Right lung (tissue), 5 donors: Measurements from ENCODE around the gene RNF227. TPM values are rescaled to one million over a fixed set of nuclear protein-coding genes. Genes with fewer than 3 reads are reported as not detected.

Source experiments
- DNase-seq, 2 donors: peaks; one replicate each; pipeline ENCODE4 v3.0.0-alpha.2; 2013
- polyA plus RNA-seq, 5 donors: library from polyadenylated mRNA; unstranded; fragments of 120-200 nt; gene quantifications; one replicate each; pipeline versions ENCODE4 v1.2.1 to v1.2.3, GENCODE V29; 2013; ENCODE audit warnings: inconsistent platforms in 1 of 5, low replicate concordance in 1 of 5; ENCODE audit not compliant: insufficient read length in 5 of 5, insufficient read depth in 1 of 5

The RNF227 gene
- polyA plus RNA-seq, 5 donors, result 2.2 to 3.4 (median 3.0) TPM

DNA sequence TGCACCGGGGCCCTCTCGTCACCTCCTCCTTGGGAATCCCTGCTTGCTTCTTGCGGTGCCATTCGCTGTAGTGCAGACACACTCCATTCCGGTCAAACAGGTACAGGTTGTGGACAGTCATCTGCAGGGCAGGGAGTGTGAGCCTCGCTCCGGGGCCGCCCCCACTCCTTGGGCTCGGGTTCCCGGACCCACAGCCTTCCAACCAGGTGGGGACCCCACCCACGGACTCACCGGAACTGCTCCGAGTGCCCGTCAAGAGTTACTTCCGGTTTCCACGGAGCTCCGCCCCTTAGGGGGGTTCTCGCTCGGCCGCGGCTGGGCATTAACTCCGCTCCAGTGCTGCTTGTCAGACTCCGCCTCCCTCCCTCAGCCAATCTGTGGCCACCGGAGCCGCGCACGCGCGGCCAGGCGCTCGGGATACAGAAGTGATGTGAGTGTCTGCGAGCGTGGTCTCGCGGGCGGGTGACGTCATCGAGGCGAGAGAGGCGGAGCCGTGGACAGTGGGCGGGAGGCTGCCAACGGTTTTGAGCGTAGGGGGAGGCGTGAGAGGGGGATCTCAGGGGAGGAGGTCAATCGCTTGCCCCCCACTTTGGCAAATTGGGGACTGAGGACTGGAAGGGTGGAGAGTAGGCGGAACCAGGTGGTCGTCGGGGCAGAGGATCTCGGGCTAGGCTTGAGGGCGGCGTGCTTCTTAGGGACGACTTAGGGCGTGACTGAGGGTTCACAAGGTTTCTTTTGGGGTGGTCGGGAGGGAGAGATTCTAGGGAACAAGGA, 15.8 kb upstream of the RNF227 start, which contains the start of the genes CNTROB and TRAPPC1:
Gene CNTROB, plus strand, starts transcription at position 498 of the 774 bp plus-strand sequence. CDS start 874 bp downstream, outside the sequence.
Gene TRAPPC1, minus strand, starts transcription at position 238 of the 774 bp plus-strand sequence. Its CDS starts 117 bp downstream, at position 121.
- peak; percentile 100 for DNase-seq

DNA sequence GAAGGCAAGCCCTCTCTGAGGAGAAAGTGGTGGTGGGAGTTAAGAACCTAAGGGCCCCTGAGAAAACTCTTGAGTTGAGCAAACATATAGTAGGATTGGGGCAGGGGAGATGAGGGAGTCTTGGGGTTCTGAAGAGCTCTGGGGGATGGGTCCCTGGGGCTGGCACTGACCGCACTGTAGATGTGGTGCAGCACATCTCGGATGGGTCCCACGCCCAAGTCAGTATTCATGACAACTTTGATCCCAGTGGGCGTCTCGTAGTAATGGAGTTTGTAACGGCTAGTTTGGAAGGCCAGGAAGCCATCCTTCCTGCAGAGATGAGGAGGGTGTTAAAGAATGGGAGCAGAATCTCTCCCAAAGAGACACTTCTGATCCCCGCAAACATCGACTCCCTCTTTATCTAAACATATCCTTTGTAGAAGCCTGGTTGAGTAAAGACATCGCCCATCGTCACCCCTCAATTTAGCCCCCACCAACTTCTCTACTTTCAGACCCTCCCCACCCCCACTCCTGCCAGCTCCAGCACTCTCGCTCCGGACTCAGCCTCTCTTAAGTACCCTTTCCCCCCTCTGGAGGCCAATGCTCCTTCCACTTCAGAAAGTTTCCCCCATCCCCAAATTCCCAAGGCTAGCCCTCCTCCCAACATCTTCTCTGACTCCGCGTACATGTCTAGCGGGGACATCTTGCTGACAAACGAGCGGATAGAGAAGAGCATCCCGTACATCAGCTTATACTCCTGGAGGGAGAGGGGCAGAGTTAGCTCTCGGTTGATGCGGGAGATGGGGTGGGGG, 14.9 kb upstream of the RNF227 start:
- no peak for DNase-seq

GRCh38 chr17:7929158-7930023, 13.3 kb upstream of the RNF227 start, which contains the start of gene KCNAB3:
Gene KCNAB3 (minus strand): TSS chr17:7929856. CDS start chr17:7929435, 421 bp downstream.
- peak; percentile 52 to 62 for DNase-seq

DNA sequence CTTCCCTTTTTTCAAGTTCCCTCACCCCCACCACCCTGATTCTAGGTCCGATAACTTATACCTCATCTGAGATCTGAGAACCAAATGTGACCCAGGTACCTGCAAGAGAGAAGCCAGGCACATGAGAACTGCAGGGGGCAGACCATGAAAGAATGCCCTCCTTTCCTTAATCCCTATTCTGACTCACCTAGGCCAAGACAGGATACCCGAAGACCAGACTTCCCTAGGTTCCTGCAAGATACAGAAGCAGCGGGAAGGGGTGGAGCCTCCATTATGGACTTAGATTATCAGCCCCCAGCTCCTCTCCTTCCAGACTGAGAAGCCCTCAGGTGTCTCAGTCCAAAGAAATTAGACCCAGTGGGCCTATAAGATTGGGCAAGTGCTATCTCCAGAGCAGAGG, 11.5 kb upstream of the RNF227 start:
- DNase-seq, result no peak

DNA sequence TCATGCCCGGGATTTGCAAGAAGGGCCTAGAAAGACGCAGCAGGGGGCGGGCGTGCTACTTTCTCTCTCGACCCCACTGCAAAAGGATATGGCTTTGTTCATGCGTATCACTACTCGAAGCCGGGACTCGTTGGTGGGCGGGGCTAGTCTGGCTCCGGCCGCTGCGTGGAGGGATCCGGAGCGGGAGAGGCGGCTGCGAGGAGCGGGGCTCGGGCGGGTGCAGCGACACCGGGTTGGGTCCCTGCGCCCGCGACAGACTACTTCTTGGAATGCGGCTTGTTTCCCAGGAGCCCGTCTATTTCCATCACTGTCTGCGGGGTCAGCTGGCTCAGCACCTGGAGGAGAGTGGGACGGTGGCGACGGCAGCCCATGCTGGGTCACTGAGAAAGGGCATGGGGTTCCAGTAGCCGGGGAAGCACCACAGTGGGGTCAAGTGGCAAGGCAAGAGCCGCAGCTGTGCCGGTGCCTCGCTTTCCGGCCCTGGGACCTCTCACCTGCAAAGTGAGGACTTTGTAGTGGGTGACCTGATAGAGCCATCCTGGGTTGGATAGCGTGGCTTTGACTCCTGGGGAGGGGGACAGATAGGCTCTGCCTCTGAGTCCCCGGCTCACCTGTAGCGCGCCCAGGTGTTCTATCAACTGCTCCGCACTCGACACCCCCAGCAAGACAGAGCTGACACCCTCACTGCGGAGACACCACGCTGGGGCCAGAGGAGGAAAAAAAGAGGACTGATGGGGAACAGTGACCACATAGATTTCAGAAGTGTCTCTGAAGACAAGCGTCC, 6.9 kb upstream of the RNF227 start:
- DNase-seq, result peak; percentile 89 to 91

DNA sequence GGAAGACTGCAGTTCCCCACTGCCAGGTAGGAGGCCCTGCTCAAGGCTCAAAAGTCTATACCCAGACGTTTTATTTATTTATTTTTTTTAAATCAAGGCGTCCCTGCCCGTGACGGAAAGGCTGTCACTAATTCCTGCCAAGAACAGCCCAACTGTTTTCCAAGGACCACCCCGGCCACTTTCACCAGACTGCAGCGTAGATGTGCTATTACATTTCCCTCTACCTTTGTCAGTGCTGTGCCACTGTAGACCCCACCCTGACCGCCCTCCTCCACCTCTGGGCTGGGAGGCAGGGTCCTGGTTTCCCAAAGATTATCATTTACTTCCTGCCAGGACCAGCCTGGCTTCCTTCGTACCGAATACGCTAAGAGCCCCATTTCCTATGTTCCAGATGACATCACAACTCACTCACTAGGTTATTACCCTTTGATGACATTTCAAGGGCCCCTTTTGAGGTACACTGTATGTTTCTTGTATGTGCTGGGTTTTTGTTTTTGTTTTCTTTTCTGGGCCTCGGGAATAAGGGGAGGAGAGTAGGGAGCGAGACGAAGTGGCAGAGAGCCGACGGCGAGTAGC, 6.3 kb upstream of the RNF227 start:
- peak in 1 of 2 donors; percentile 36 for DNase-seq

DNA sequence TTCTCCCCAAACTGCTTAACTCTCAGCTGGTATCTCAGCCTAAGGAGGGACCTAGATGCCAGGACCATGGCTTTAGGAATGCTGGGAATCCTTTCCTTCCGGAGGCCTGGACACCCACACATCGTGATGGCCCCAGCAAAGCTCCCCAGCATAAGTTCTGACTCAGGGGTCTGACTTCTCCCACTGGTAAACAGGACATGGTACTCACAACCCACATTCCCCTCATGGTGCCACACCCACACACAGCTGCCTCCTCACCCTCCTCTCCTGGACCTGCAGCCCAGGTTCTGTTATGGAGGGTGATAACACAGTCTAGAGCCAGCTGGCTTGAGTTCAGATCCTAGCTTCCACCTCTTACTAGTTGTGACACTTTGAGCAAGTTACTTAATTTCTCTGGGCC, 719 bp upstream of the RNF227 start:
- DNase-seq, result no peak

- DNase-seq, result no peak
Measured at GRCh38 chr17:7916385-7916682, 245 bp upstream of the RNF227 start.

GRCh38 chr17:7915179-7915610, 894 bp downstream of the RNF227 start:
- no peak for DNase-seq

DNA sequence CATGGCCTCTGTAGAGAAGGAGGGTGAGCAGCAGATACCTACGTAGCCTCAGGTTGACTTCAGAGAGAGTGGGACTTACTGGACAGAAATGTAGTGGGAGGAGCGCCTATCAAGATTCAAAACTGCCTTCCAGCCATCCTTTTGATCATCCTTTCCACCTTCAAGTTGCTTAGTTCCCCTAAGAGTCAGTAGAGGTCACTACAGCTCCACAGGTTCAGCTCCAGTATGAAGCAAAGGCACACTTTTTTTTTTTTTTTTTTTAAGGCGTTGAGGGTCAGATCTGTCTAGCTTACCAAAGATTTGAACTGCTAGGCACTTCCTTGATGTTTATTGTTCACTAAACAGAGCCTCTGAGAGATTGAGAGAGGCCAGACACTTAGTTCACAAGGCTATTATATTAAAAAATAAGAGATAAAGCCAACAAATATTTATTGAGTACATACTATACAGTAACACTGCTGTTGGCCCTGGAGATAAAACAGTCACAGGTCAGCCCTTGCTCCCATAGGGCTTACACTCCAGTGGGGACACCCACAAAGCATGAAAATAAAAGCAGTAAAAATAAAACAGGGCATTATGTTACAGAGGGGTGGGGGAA, 3.1 kb downstream of the RNF227 start:
- DNase-seq, result peak; percentile 31 to 52

- no peak for DNase-seq
Measured at GRCh38 chr17:7911116-7911515, 5.0 kb downstream of the RNF227 start.

- DNase-seq, result no peak
Measured at GRCh38 chr17:7910711-7911110, 5.4 kb downstream of the RNF227 start.

GRCh38 chr17:7910281-7910680, 5.8 kb downstream of the RNF227 start:
- DNase-seq, result no peak

GRCh38 chr17:7909089-7909488, 7.0 kb downstream of the RNF227 start:
- DNase-seq, result no peak

DNA sequence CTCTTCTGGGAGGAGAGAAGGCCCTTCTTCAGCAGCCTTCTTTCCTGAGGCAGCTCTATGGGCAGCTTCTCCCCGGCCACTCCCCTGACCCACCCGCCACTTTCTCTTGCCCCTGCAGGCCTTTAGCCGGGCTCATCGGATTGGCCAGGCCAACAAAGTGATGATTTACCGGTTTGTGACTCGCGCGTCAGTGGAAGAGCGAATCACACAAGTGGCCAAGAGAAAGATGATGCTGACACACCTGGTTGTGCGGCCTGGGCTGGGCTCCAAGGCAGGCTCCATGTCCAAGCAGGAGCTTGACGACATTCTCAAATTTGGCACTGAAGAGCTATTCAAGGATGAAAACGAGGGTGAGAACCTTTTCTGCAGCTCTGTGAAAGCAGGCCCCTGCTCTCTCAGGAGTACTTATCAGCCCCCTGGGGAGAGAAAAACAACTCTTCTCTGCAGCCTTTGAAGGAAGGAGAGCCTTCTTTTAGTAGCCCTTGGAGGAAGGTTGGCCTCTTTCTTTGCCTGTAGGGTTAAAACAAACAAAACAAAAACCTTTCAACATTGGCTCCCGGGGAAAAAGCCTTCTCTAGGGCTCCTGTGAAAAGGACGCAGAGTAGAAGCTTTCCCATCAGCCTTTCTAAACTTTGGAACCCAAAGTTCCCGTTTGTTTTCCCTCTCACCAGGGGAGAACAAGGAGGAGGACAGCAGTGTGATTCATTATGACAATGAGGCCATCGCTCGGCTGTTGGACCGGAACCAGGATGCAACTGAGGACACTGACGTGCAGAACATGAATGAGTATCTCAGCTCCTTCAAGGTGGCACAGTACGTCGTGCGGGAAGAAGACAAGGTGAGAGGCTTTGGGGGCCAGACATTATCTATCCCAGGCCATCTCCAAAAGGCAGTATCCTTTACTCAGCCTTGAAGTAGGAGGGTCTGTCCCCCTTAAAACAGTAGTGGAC, 12.7 kb downstream of the RNF227 start:
- no peak for DNase-seq

DNA sequence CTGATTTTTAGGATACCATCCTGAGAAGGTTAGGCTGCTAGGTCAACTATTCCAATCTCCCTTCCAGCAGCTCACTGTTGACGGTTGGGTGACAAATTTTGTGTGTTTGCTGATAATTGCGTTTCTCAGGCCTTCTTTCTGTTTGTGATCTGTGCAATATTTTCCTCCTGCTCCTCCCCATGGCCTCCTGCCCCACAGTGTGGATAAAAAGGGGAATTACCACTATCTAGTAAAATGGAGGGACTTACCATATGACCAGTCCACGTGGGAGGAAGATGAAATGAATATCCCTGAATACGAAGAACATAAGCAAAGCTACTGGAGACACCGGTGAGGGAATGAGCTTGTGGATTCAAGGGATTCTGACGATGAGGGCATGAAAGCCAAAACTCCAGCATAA, 18.3 kb downstream of the RNF227 start:
- DNase-seq, result peak in 1 of 2 donors; percentile 36

DNA sequence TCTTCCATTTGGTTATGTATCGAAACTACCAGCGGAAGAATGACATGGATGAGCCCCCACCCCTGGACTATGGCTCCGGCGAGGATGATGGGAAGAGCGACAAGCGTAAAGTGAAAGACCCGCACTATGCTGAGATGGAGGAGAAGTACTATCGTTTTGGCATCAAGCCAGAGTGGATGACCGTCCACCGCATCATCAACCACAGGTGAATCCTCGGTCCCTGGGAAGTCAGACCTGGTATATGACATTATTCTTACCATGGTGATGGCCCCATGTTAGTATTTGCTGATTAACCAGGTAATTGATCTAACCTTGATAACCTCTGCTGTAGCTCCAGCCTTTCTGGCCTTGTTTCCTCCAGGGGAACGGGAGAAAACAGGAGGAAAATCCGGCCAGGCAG, 19.0 kb downstream of the RNF227 start:
- no peak for DNase-seq

DNA sequence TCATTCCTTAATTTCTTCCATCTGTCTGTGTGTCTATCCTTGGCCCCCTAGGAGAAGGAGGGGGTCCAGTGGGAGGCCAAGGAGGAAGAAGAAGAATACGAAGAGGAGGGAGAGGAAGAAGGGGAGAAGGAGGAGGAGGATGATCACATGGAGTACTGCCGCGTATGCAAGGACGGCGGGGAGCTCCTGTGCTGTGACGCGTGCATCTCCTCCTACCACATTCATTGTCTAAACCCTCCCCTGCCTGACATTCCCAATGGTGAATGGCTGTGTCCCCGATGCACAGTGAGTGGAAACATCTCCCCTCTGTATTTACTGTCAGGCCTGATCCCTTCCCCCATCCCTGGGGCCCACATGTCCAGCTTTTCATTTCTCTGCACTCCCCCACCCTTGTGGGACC, 21.2 kb downstream of the RNF227 start:
- no peak for DNase-seq

DNA sequence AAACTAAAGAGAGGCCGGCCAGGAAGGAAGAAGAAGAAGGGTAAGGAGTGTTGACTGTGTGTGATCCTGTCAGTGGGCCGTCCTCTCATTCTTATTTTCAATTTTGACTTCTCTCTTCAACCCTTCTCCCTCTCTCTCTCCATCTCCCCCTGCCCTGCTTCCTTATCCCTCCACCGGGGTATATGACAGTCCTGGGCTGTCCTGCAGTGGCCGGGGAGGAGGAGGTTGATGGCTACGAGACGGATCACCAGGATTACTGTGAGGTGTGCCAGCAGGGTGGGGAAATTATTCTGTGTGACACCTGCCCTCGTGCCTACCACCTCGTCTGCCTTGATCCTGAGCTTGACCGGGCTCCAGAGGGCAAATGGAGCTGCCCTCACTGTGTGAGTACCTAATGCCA, 21.9 kb downstream of the RNF227 start:
- DNase-seq, result no peak
